Karpas-422 (cell line): ENCODE results near the gene GSC2. TPM values are rescaled to one million over a fixed set of nuclear protein-coding genes. Genes with fewer than 3 reads are reported as not detected.

Experiments used
- DNase-seq: peaks from one replicate; pipeline ENCODE4 v3.0.0-alpha.2; 2015
- H2AFZ ChIP-seq: fragments of 200-600 bp; sonication (generic); 2 replicates; pipeline ENCODE4 v1.6.1; 2014; ENCODE audit warnings: antibody characterized with exemption, low read length, mixed read lengths
- H3K27ac ChIP-seq: fragments of 200-600 bp; sonication (generic); 2 replicates; pipeline ENCODE4 v1.5.1; 2014; ENCODE audit warnings: mild to moderate bottlenecking, low read length, moderate library complexity
- H3K27me3 ChIP-seq: fragments of 200-600 bp; sonication (generic); 2 replicates; pipeline ENCODE4 v1.6.1; 2014; ENCODE audit warnings: low read length, mixed read lengths
- H3K36me3 ChIP-seq: fragments of 200-600 bp; sonication (generic); 2 replicates; pipeline ENCODE4 v1.6.1; 2014; ENCODE audit warnings: low read length, mixed read lengths; ENCODE audit not compliant: insufficient read depth
- H3K4me1 ChIP-seq: fragments of 200-600 bp; sonication (generic); 2 replicates; pipeline ENCODE4 v1.6.1; 2014; ENCODE audit warnings: mild to moderate bottlenecking, low read length, mixed read lengths
- H3K4me2 ChIP-seq: fragments of 200-600 bp; sonication (generic); 2 replicates; pipeline ENCODE4 v1.6.1; 2014; ENCODE audit warnings: low read length, low read depth, mild to moderate bottlenecking; ENCODE audit not compliant: poor library complexity, severe bottlenecking
- H3K4me3 ChIP-seq: fragments of 200-600 bp; sonication (generic); 2 replicates; pipeline ENCODE4 v1.5.1; 2014; ENCODE audit warnings: mild to moderate bottlenecking, antibody characterized with exemption, low read length, mixed read lengths
- H3K79me2 ChIP-seq: fragments of 200-600 bp; sonication (generic); 2 replicates; pipeline ENCODE4 v1.6.1; 2014; ENCODE audit warnings: mild to moderate bottlenecking, low read length, mixed read lengths
- H3K9ac ChIP-seq: fragments of 200-600 bp; sonication (generic); 2 replicates; pipeline ENCODE4 v1.6.0; 2014; ENCODE audit warnings: low read length
- H3K9me2 ChIP-seq: fragments of 200-600 bp; sonication (generic), shearing (Covaris generic); replicated peaks from 2 replicates; pipeline ENCODE4 v1.6.0; 2014; ENCODE audit warnings: mild to moderate bottlenecking, low read length, moderate library complexity; ENCODE audit not compliant: insufficient read depth
- H3K9me3 ChIP-seq: fragments of 300-700, 200-600 bp; sonication (generic); 2 replicates; pipeline ENCODE4 v1.6.1; 2014; ENCODE audit warnings: low read length, mixed read lengths
- H4K20me1 ChIP-seq: fragments of 200-600 bp; sonication (generic); 2 replicates; pipeline ENCODE4 v1.6.1; 2014; ENCODE audit warnings: mild to moderate bottlenecking, antibody characterized with exemption, low read length, low read depth; ENCODE audit not compliant: insufficient read depth
- total RNA-seq: library from RNA; depleted of rRNA; stranded (reverse); fragments of >200 nt; shearing (Covaris generic); gene quantifications from 2 replicates; pipeline ENCODE4 v1.2.3, GENCODE V29; 2014; ENCODE audit warnings: low replicate concordance; rRNA removed

GSC2 gene
- total RNA-seq, 1 experiment from 2014 or later: not detected

DNA sequence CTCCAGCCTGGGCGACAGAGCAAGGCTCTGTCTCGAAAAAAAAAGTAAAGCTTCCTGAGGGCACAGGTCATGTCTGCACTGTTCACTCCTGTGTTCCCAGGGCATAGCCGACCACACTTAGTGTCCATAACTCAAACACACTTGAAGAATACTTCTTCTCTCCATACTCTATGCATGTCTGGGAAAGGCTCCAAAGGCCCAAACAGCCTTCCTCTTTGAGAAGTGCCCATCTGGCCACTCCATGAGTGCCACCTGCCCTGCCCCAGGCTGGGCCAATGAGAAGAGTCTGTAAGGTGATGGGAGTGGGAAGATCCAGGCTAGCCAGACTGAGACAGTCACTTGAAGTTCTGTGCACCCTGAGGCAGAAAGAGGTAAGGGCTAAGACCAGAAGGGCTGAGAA lies 52.6 kb downstream of the GSC2 start:
- no peak for DNase-seq
- Histone ChIP-seq H3K9ac (no peak overlapping the region), H3K4me2 (no peak overlapping the region), H3K27me3 (no peaks in the 10 kb centered on the region), H3K4me1 (no peaks in the 10 kb centered on the region), H3K9me3 (no peaks in the 10 kb centered on the region), H3K27ac (no peak overlapping the region), H3K79me2 (peaks cover 88% of the 10 kb centered on the region), H3K4me3 (no peak overlapping the region), H3K36me3 (no peaks in the 10 kb centered on the region), H2AFZ (no peak overlapping the region), H3K9me2 (no peaks in the 10 kb centered on the region), H4K20me1 (no peaks in the 10 kb centered on the region)

Other genes with a start within 250 kb of the GSC2 start
- gene DGCR6, start 244.0 kb downstream of the GSC2 start, total RNA-seq: 2.1 and 6.7 TPM in 2 replicates
- not detected in 2 replicates for gene PRODH, start 214.0 kb downstream of the GSC2 start, total RNA-seq
- 18.6 and 31.1 TPM in 2 replicates for gene DGCR2, start 27.9 kb downstream of the GSC2 start, total RNA-seq
- not detected in 2 replicates for gene TSSK2, start 19.0 kb downstream of the GSC2 start, total RNA-seq
- gene ESS2, start 5.6 kb downstream of the GSC2 start, total RNA-seq: 3.5 and 7.8 TPM in 2 replicates
- 163 and 270 TPM in 2 replicates for gene SLC25A1, start 28.4 kb upstream of the GSC2 start, total RNA-seq
- 5.0 and 12.9 TPM in 2 replicates for gene CLTCL1, start 141.4 kb upstream of the GSC2 start, total RNA-seq